ENCODE results near the gene ABI3BP. TPM values are rescaled to one million over a fixed set of nuclear protein-coding genes. Genes with fewer than 3 reads are reported as not detected.

ABI3BP gene
- polyA plus RNA-seq, 3 donors, result not detected

GRCh38 chr3:100873611-100874010 is 119.6 kb downstream of the ABI3BP start:
- Histone ChIP-seq H3K4me1 (ENCODE audit: control insufficient read depth in 1 of 2, insufficient read depth in 2 of 2, low read length in 2 of 2) (no peaks in the 10 kb centered on the region), H3K4me2 (replicated peaks; ENCODE audit: extremely low read depth, low read length, poor library complexity, severe bottlenecking) (no peak overlapping the region), H4K20me1 (ENCODE audit: insufficient read depth, low read length) (no peaks in the 10 kb centered on the region), H3K9ac (ENCODE audit: insufficient read depth, low read length, poor library complexity, severe bottlenecking) (no peak overlapping the region), H3K27ac (ENCODE audit: low read depth in 1 of 2, low read length in 2 of 2) (no peak overlapping the region), H2AFZ (ENCODE audit: insufficient read depth, low read depth, low read length, poor library complexity, severe bottlenecking) (no peak overlapping the region), H3K79me2 (ENCODE audit: insufficient read depth, low read length) (no peaks in the 10 kb centered on the region), H3K36me3 (replicated peaks in 1 of 2; ENCODE audit: control insufficient read depth in 1 of 2, insufficient read depth in 2 of 2, low read length in 2 of 2) (no peaks in the 10 kb centered on the region), H3K27me3 (ENCODE audit: control insufficient read depth in 2 of 2, insufficient read depth in 2 of 2, low read length in 2 of 2) (no peaks in the 10 kb centered on the region), H3K4me3 (replicated peaks in 1 of 3; ENCODE audit: low read depth in 2 of 3, low read length in 3 of 3) (no peak overlapping the region), H3K9me3 (replicated peaks in 1 of 2; ENCODE audit: control insufficient read depth in 1 of 2, insufficient read depth in 1 of 2, low read length in 2 of 2) (no peaks in the 10 kb centered on the region)
- no peak for DNase-seq
- no peaks in the 10 kb centered on the region for H3K36me3 Mint-ChIP-seq
- no peaks in the 10 kb centered on the region for H3K4me1 Mint-ChIP-seq
- no peak for TF ChIP-seq CTCF (IDR thresholded peaks at IDR 0.05)
- H3K4me3 Mint-ChIP-seq, result no peak overlapping the region
- intact Hi-C loops (cut with micrococcal nuclease), result no loop called here
- WGBS (ENCODE audit: insufficient coverage), result no CpG with 5 or more reads among the region's 3 CpGs
- H3K9me3 Mint-ChIP-seq, result no peaks in the 10 kb centered on the region
- H3K27me3 Mint-ChIP-seq (ENCODE audit: low read depth in 3 of 3), result peaks cover 0 to 1% (median 0%) of the 10 kb centered on the region in 3 donors
- H3K27ac Mint-ChIP-seq, result no peak overlapping the region

- DNase-seq, result no peak
- H3K4me1 Mint-ChIP-seq, result no peaks in the 10 kb centered on the region
Observed at GRCh38 chr3:100871306-100871705, 121.9 kb downstream of the ABI3BP start.

More at GRCh38 chr3:100871306-100871705, 121.9 kb downstream of the ABI3BP start:
- no peak overlapping the region for H2AFZ ChIP-seq (ENCODE audit: insufficient read depth, low read depth, low read length, poor library complexity, severe bottlenecking)
- H4K20me1 ChIP-seq (ENCODE audit: insufficient read depth, low read length), result no peaks in the 10 kb centered on the region
- no peaks in the 10 kb centered on the region for H3K79me2 ChIP-seq (ENCODE audit: insufficient read depth, low read length)
- peaks cover 1 to 3% (median 2%) of the 10 kb centered on the region in 3 donors for H3K27me3 Mint-ChIP-seq (ENCODE audit: low read depth in 3 of 3)
- no peaks in the 10 kb centered on the region for H3K36me3 ChIP-seq (replicated peaks in 1 of 2; ENCODE audit: control insufficient read depth in 1 of 2, insufficient read depth in 2 of 2, low read length in 2 of 2)
- intact Hi-C loops (cut with micrococcal nuclease), result no loop called here
- no peak overlapping the region for H3K4me2 ChIP-seq (replicated peaks; ENCODE audit: extremely low read depth, low read length, poor library complexity, severe bottlenecking)
- H3K4me1 ChIP-seq (ENCODE audit: control insufficient read depth in 1 of 2, insufficient read depth in 2 of 2, low read length in 2 of 2), result no peaks in the 10 kb centered on the region
- H3K9me3 Mint-ChIP-seq, result no peaks in the 10 kb centered on the region
- no peaks in the 10 kb centered on the region for H3K27me3 ChIP-seq (ENCODE audit: control insufficient read depth in 2 of 2, insufficient read depth in 2 of 2, low read length in 2 of 2)
- no peak for TF ChIP-seq CTCF (IDR thresholded peaks at IDR 0.05)
- no peaks in the 10 kb centered on the region for H3K9me3 ChIP-seq (replicated peaks in 1 of 2; ENCODE audit: control insufficient read depth in 1 of 2, insufficient read depth in 1 of 2, low read length in 2 of 2)
- 100% methylated on average over 1 of the region's 3 CpGs for WGBS (ENCODE audit: insufficient coverage)
- H3K9ac ChIP-seq (ENCODE audit: insufficient read depth, low read length, poor library complexity, severe bottlenecking), result no peak overlapping the region
- H3K4me3 Mint-ChIP-seq, result no peak overlapping the region
- H3K27ac ChIP-seq (ENCODE audit: low read depth in 1 of 2, low read length in 2 of 2), result no peak overlapping the region
- H3K36me3 Mint-ChIP-seq, result no peaks in the 10 kb centered on the region
- H3K4me3 ChIP-seq (replicated peaks in 1 of 3; ENCODE audit: low read depth in 2 of 3, low read length in 3 of 3), result no peak overlapping the region
- H3K27ac Mint-ChIP-seq, result no peak overlapping the region

Measured in CD14-positive monocyte (primary cell).